Thyroid gland (tissue), 4 donors: ENCODE results near the gene NDUFA11.

Experiments
- CTCF ChIP-seq, 6 experiments: fragments of 200-600 bp in 3 of 6; fragments of 450-650 bp in 3 of 6; sonication (generic) in 3 of 6; IDR thresholded peaks; one replicate each; pipeline ENCODE4 v1.5.1; 2016 to 2019; ENCODE audit warnings: antibody characterized with exemption in 6 of 6, mild to moderate bottlenecking in 2 of 6, inconsistent platforms in 1 of 6, moderate library complexity in 1 of 6
- POLR2A ChIP-seq, 2 donors: fragments of 450-650 bp; IDR thresholded peaks; one replicate each; pipeline ENCODE4 v1.6.1; 2017; ENCODE audit warnings: antibody characterized with exemption in 2 of 2, mild to moderate bottlenecking in 2 of 2, moderate library complexity in 1 of 2

GRCh38 chr19:5857203-5858081, 46.1 kb downstream of the NDUFA11 start:
- no peak for TF ChIP-seq CTCF (IDR thresholded peaks at IDR 0.05)
- TF ChIP-seq POLR2A (IDR thresholded peaks at IDR 0.05), result no peak
